Fibroblast of upper back skin (primary cell): ENCODE data around the gene YIF1A.

Experiments
- DNase-seq: peaks from one replicate; pipeline ENCODE4 v3.0.0-alpha.2; 2013

YIF1A gene

GRCh38 chr11:66239998-66240780 lies 48.8 kb downstream of the YIF1A start:
- DNase-seq, result no peak

- no peak for DNase-seq
These were observed 49.4 kb downstream of the YIF1A start for GRCh38 chr11:66239511-66239910.

GRCh38 chr11:66238786-66239413 lies 50.0 kb downstream of the YIF1A start:
- no peak for DNase-seq

- no peak for DNase-seq
These were observed 51.1 kb downstream of the YIF1A start for GRCh38 chr11:66237867-66238266.

- no peak for DNase-seq
These were observed 53.8 kb downstream of the YIF1A start for GRCh38 chr11:66235141-66235540.
